ENCODE data around the gene NQO2.

NQO2 gene

DNA sequence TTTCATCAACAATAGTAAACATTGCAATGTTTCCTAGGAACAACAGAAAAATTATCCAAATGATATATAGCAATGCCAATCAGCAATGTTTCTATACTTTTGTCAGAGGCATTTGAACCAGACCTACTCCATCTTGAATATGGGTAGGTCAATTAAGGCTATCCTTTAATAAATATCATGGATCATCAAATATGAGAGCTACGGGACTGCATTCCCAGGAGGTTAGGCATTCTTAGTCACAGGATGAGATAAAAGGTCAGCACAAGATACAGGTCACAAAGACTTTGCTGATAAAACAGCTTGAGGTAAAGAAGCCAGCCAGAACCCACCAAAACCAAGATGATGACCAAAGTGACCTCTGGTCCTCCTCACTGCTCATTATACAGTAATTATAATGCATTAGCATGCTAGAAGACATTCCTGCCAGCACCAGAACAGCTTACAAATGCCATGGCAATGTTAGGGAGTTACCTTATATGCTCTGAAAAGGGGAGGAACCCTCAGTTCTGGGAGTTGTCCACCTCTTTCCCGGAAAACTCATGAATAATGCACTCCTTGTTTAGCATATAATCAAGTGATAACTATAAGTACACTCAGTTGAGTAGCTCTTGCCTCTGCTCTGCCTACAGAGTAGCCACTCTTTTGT, 19.8 kb upstream of the NQO2 start:
- Histone ChIP-seq H3K4me3 (ENCODE audit: low read depth, low read length, poor library complexity, severe bottlenecking) (no peak overlapping the region), H3K79me2 (ENCODE audit: insufficient read depth, low read length) (no peaks in the 10 kb centered on the region), H3K27me3 (ENCODE audit: insufficient read depth, low read length) (peaks cover 4% of the 10 kb centered on the region; the same call in 1 of the 2 replicates), H3K27ac (ENCODE audit: low read depth, low read length, poor library complexity, severe bottlenecking) (no peak overlapping the region), H3F3A (ENCODE audit: insufficient read depth, low read length) (no peaks in the 10 kb centered on the region), H4K20me1 (ENCODE audit: insufficient read depth, low read length) (no peaks in the 10 kb centered on the region), H3K4me2 (ENCODE audit: low read length) (no peak overlapping the region), H2AFZ (ENCODE audit: low read length) (no peak overlapping the region), H3K9me2 (ENCODE audit: low read depth, low read length) (no peaks in the 10 kb centered on the region), H3K4me1 (ENCODE audit: insufficient read depth, low read length, severe bottlenecking) (no peaks in the 10 kb centered on the region), H3K36me3 (ENCODE audit: insufficient read depth, low read length) (no peaks in the 10 kb centered on the region), H3K9me3 (ENCODE audit: low read length) (no peaks in the 10 kb centered on the region), H3K9ac (ENCODE audit: low read length) (no peak overlapping the region)
- TF ChIP-seq EZH2 (IDR thresholded peaks at IDR 0.05; ENCODE audit: borderline replicate concordance, low read length), result no peak
- TF ChIP-seq, protein P1, sequence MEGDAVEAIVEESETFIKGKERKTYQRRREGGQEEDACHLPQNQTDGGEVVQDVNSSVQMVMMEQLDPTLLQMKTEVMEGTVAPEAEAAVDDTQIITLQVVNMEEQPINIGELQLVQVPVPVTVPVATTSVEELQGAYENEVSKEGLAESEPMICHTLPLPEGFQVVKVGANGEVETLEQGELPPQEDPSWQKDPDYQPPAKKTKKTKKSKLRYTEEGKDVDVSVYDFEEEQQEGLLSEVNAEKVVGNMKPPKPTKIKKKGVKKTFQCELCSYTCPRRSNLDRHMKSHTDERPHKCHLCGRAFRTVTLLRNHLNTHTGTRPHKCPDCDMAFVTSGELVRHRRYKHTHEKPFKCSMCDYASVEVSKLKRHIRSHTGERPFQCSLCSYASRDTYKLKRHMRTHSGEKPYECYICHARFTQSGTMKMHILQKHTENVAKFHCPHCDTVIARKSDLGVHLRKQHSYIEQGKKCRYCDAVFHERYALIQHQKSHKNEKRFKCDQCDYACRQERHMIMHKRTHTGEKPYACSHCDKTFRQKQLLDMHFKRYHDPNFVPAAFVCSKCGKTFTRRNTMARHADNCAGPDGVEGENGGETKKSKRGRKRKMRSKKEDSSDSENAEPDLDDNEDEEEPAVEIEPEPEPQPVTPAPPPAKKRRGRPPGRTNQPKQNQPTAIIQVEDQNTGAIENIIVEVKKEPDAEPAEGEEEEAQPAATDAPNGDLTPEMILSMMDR (IDR thresholded peaks at IDR 0.05; ENCODE audit: low read length), result no peak

DNA sequence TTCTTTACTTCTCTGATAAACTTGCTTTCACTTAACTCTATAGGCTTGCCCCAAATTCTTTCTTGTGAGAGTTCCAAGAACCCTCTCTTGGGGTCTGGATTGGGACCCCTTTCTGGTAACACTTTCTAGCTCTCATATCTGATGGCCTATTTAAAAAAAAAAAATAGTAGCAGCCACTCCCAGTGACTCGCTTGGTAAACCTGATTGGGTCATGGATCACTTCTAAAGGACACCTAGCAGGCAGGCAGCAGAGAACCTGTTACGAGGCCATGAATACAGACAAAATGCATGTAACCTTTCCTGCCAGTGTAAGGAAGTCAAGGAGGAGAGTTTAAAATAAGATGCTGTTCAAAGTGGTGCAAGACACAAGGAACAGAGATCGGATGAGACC, 19.2 kb upstream of the NQO2 start:
- H3K9ac ChIP-seq (ENCODE audit: low read length), result no peak overlapping the region
- no peaks in the 10 kb centered on the region for H3K9me2 ChIP-seq (ENCODE audit: low read depth, low read length)
- H3K36me3 ChIP-seq (ENCODE audit: insufficient read depth, low read length), result no peaks in the 10 kb centered on the region
- no peaks in the 10 kb centered on the region for H3K79me2 ChIP-seq (ENCODE audit: insufficient read depth, low read length)
- no peaks in the 10 kb centered on the region for H3K9me3 ChIP-seq (ENCODE audit: low read length)
- no peaks in the 10 kb centered on the region for H4K20me1 ChIP-seq (ENCODE audit: insufficient read depth, low read length)
- H2AFZ ChIP-seq (ENCODE audit: low read length), result no peak overlapping the region
- peaks cover 4% of the 10 kb centered on the region; the same call in 1 of the 2 replicates for H3K27me3 ChIP-seq (ENCODE audit: insufficient read depth, low read length)
- TF ChIP-seq, protein P1 (IDR thresholded peaks at IDR 0.05; ENCODE audit: low read length), result no peak
- no peak for TF ChIP-seq EZH2 (IDR thresholded peaks at IDR 0.05; ENCODE audit: borderline replicate concordance, low read length)
- H3K4me3 ChIP-seq (ENCODE audit: low read depth, low read length, poor library complexity, severe bottlenecking), result no peak overlapping the region
- H3K27ac ChIP-seq (ENCODE audit: low read depth, low read length, poor library complexity, severe bottlenecking), result no peak overlapping the region
- H3K4me1 ChIP-seq (ENCODE audit: insufficient read depth, low read length, severe bottlenecking), result no peaks in the 10 kb centered on the region
- no peak overlapping the region for H3K4me2 ChIP-seq (ENCODE audit: low read length)
- H3F3A ChIP-seq (ENCODE audit: insufficient read depth, low read length), result no peaks in the 10 kb centered on the region

DNA sequence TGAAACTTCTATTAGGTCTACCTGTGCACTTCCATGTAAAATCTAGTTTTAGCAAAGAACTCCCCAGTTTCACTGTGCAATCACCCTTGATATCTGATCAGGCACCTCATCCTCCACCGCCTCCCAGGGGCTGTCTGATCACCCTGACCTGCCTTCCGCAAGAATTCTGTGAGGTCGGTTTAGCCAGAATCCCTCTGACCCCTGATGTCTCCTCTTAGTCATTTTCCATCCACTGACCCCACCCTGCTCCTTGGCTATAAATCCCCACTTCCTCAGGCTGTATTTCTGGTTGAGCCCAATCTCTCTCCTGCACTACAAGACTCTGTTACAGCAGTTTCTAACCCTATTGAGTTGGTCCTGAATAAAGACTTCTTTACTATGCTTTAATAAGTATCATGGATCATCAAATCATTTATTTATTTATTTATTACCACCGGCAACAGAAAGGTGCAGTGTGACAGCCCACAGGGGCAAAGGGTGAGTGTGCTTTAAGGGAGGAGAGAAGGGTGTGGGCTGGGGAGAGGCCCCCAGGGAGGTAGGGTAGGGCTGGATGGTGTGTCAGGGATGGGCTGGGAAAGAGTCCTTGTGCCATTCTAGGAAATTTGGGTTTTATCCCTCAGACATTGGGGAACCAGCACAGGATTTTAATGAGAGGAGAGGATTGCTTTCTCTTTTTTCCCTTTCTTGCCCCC, 17.1 kb upstream of the NQO2 start:
- Histone ChIP-seq H3K9me3 (ENCODE audit: low read length) (no peaks in the 10 kb centered on the region), H3K79me2 (ENCODE audit: insufficient read depth, low read length) (no peaks in the 10 kb centered on the region), H3K9ac (ENCODE audit: low read length) (no peak overlapping the region), H3K4me3 (ENCODE audit: low read depth, low read length, poor library complexity, severe bottlenecking) (no peak overlapping the region), H4K20me1 (ENCODE audit: insufficient read depth, low read length) (no peaks in the 10 kb centered on the region), H3K27me3 (ENCODE audit: insufficient read depth, low read length) (no peaks in the 10 kb centered on the region), H3K4me1 (ENCODE audit: insufficient read depth, low read length, severe bottlenecking) (no peaks in the 10 kb centered on the region), H3K4me2 (ENCODE audit: low read length) (no peak overlapping the region), H3F3A (ENCODE audit: insufficient read depth, low read length) (no peaks in the 10 kb centered on the region), H2AFZ (ENCODE audit: low read length) (no peak overlapping the region), H3K9me2 (ENCODE audit: low read depth, low read length) (no peaks in the 10 kb centered on the region), H3K27ac (ENCODE audit: low read depth, low read length, poor library complexity, severe bottlenecking) (no peak overlapping the region), H3K36me3 (ENCODE audit: insufficient read depth, low read length) (no peaks in the 10 kb centered on the region)
- TF ChIP-seq, protein P1 (IDR thresholded peaks at IDR 0.05; ENCODE audit: low read length), result no peak
- TF ChIP-seq EZH2 (IDR thresholded peaks at IDR 0.05; ENCODE audit: borderline replicate concordance, low read length), result no peak
